GM18520 (cell line): ENCODE results near the gene FBXO2.

ENCODE experiments used
- ATAC-seq: cut with Tn5 transposase; IDR thresholded peaks from one replicate; pipeline ENCODE4 v1.9.1; 2021; ENCODE audit not compliant: unreplicated experiment

Gene FBXO2

GRCh38 chr1:11598461-11598860 is 55.8 kb downstream of the FBXO2 start:
- no peak for ATAC-seq
